K562 (cell line): ENCODE results near the gene EPHX1. TPM values are rescaled to one million over a fixed set of nuclear protein-coding genes. Genes with fewer than 3 reads are reported as not detected.

Experiments
- ADNP ChIP-seq: fragments of 200-800 bp; sonication (Bioruptor generic); IDR thresholded peaks from 2 replicates; pipeline ENCODE4 v1.6.1; 2016; ENCODE audit warnings: missing genetic modification characterization, missing compliant biosample characterization
- BRD4 ChIP-seq: fragments of 200-600 bp; sonication (generic); IDR thresholded peaks from 2 replicates; pipeline ENCODE4 v1.6.1; 2017; ENCODE audit warnings: inconsistent platforms
- CBX1 ChIP-seq: sonication (generic); IDR thresholded peaks from 2 replicates; pipeline ENCODE4 v1.6.1; 2016; ENCODE audit warnings: antibody characterized with exemption, low read depth, mild to moderate bottlenecking
- CBX5 ChIP-seq: IDR thresholded peaks from 2 replicates; pipeline ENCODE4 v1.6.1; 2014; ENCODE audit warnings: low read depth, borderline replicate concordance
- CCNT2 ChIP-seq: IDR thresholded peaks from 2 replicates; pipeline ENCODE4 v1.6.1; 2011; ENCODE audit warnings: borderline replicate concordance, low read depth, mild to moderate bottlenecking, moderate library complexity, mixed read lengths, low read length; ENCODE audit not compliant: insufficient read length; ENCODE audit errors: extremely low read depth
- ESRRA ChIP-seq: fragments of 450-650 bp; IDR thresholded peaks from 2 replicates; pipeline ENCODE4 v1.6.1; 2014; ENCODE audit warnings: low read depth, mild to moderate bottlenecking, moderate library complexity, borderline replicate concordance
- KLF13 ChIP-seq: fragments of 450-650 bp; IDR thresholded peaks from 2 replicates; pipeline ENCODE4 v1.6.1; 2016; ENCODE audit warnings: missing genetic modification characterization, low read depth, mild to moderate bottlenecking, missing compliant biosample characterization, moderate library complexity, borderline replicate concordance
- KLF6 ChIP-seq: fragments of 250-450 bp; sonication (Bioruptor Pico); IDR thresholded peaks from 2 replicates; pipeline ENCODE4 v1.4.0; 2020; ENCODE audit warnings: mild to moderate bottlenecking, moderate library complexity, borderline replicate concordance
- PHF20 ChIP-seq: fragments of 450-650 bp; IDR thresholded peaks from 2 replicates; pipeline ENCODE4 v1.6.1; 2018; ENCODE audit not compliant: partially characterized antibody
- PHF8 ChIP-seq: fragments of 200-600 bp; sonication (generic); IDR thresholded peaks from 2 replicates; pipeline ENCODE4 v1.6.1; 2012; ENCODE audit warnings: mixed run types, mild to moderate bottlenecking, inconsistent platforms, low read length, moderate library complexity, borderline replicate concordance
- RAD51 ChIP-seq: fragments of 450-650 bp; IDR thresholded peaks from 2 replicates; pipeline ENCODE4 v1.7.1; 2016; ENCODE audit warnings: low read depth, mild to moderate bottlenecking, borderline replicate concordance
- RBFOX2 ChIP-seq: fragments of 200-400 bp; formaldehyde crosslinking; IDR thresholded peaks from 2 replicates; pipeline ENCODE4 v1.6.1; 2017; ENCODE audit warnings: low read depth, mild to moderate bottlenecking, low read length, moderate library complexity
- TAF15 ChIP-seq: fragments of 200-400 bp; formaldehyde crosslinking; IDR thresholded peaks from 2 replicates; pipeline ENCODE4 v1.6.1; 2017; ENCODE audit warnings: mild to moderate bottlenecking, low read depth, low read length, moderate library complexity
- UBTF ChIP-seq, 2 experiments: IDR thresholded peaks; 2 replicates each; pipeline ENCODE4 v1.6.1; 2012; ENCODE audit warnings: improper control_type of control experiment in 2 of 2, low read depth in 2 of 2, low read length in 2 of 2, borderline replicate concordance in 1 of 2
- ZBTB43 ChIP-seq: sonication (generic); formaldehyde crosslinking; IDR thresholded peaks from 2 replicates; pipeline ENCODE4 v1.8.0; 2023; ENCODE audit warnings: mild to moderate bottlenecking, missing genetic modification reagents
- ZC3H4 ChIP-seq: sonication (generic); formaldehyde crosslinking; IDR thresholded peaks from 2 replicates; pipeline ENCODE4 v1.9.0; 2021; ENCODE audit warnings: missing genetic modification reagents, borderline replicate concordance
- ZNF217 ChIP-seq: sonication (generic); formaldehyde crosslinking; IDR thresholded peaks from 2 replicates; pipeline ENCODE4 v1.8.0; 2022; ENCODE audit warnings: mild to moderate bottlenecking, missing genetic modification reagents
- ZNF778 ChIP-seq: fragments of 450-650 bp; formaldehyde crosslinking; IDR thresholded peaks from 2 replicates; pipeline ENCODE4 v1.4.0; 2020; ENCODE audit warnings: mild to moderate bottlenecking, moderate library complexity
- polyA plus RNA-seq, 8 experiments: library from polyadenylated mRNA; depleted of rRNA in 4 of 8; stranded (reverse) in 5 of 8; unstranded in 3 of 8; fragments of >200 nt; fragmentation: Nextera tagmentation in 2 of 8; fragmentation: Illumina TruSeq in 1 of 8; extraction: Ambion mirVana in 2 of 8; extraction: Trizol in 1 of 8; gene quantifications; 2 replicates each; pipeline versions ENCODE4 v1.2.1 to v1.2.3, GENCODE V29; 2011 to 2014; ENCODE audit warnings: inconsistent platforms in 1 of 8, missing spikeins in 1 of 8
- total RNA-seq, 7 experiments: library from RNA; depleted of rRNA in 6 of 7; stranded (reverse); fragments of >200 nt in 6 of 7; fragmentation: Illumina TruSeq in 2 of 7; extraction: Trizol in 2 of 7; gene quantifications; 2 replicates each; pipeline versions ENCODE4 v1.2.1 to v1.2.3, GENCODE V29; 2011 to 2021; ENCODE audit warnings: low replicate concordance in 1 of 7
- TF ChIP-seq, protein P1 (sequence below): fragments of 450-650 bp; IDR thresholded peaks from 2 replicates; pipeline ENCODE4 v1.6.1; 2017; ENCODE audit warnings: antibody characterized with exemption, mild to moderate bottlenecking

EPHX1 gene
- total and polyA plus RNA-seq, 9 of the 15 experiments (the other 6 are each of a cell fraction or from before 2014, with no cell fraction given): 0.21 to 27.0 (median 6.7) TPM

GRCh38 chr1:225882694-225883615, 73.0 kb downstream of the EPHX1 start (continued):
- TF ChIP-seq KLF6 (CRISPR knock-in tag): no peak
- TF ChIP-seq CCNT2: peak; percentile 42
- TF ChIP-seq, protein P1, sequence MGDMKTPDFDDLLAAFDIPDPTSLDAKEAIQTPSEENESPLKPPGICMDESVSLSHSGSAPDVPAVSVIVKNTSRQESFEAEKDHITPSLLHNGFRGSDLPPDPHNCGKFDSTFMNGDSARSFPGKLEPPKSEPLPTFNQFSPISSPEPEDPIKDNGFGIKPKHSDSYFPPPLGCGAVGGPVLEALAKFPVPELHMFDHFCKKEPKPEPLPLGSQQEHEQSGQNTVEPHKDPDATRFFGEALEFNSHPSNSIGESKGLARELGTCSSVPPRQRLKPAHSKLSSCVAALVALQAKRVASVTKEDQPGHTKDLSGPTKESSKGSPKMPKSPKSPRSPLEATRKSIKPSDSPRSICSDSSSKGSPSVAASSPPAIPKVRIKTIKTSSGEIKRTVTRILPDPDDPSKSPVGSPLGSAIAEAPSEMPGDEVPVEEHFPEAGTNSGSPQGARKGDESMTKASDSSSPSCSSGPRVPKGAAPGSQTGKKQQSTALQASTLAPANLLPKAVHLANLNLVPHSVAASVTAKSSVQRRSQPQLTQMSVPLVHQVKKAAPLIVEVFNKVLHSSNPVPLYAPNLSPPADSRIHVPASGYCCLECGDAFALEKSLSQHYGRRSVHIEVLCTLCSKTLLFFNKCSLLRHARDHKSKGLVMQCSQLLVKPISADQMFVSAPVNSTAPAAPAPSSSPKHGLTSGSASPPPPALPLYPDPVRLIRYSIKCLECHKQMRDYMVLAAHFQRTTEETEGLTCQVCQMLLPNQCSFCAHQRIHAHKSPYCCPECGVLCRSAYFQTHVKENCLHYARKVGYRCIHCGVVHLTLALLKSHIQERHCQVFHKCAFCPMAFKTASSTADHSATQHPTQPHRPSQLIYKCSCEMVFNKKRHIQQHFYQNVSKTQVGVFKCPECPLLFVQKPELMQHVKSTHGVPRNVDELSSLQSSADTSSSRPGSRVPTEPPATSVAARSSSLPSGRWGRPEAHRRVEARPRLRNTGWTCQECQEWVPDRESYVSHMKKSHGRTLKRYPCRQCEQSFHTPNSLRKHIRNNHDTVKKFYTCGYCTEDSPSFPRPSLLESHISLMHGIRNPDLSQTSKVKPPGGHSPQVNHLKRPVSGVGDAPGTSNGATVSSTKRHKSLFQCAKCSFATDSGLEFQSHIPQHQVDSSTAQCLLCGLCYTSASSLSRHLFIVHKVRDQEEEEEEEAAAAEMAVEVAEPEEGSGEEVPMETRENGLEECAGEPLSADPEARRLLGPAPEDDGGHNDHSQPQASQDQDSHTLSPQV: peak; percentile 20; the same call in 1 of the 2 replicates
- no peak for TF ChIP-seq BRD4
- TF ChIP-seq CBX5: no peak
- no peak for TF ChIP-seq CBX1
- no peak for TF ChIP-seq KLF13 (tag)
- no peak for TF ChIP-seq ZNF778 (CRISPR knock-in tag)
- TF ChIP-seq PHF8: peak; percentile 4; the same call in 1 of the 2 replicates
- peak; percentile 4 for TF ChIP-seq PHF20
- no peak for TF ChIP-seq ZC3H4 (CRISPR knock-in tag)
- TF ChIP-seq ZNF217 (CRISPR knock-in tag): no peak
- TF ChIP-seq ESRRA: 0 out of 2 replicates have a peak, but pooled peaks have one; percentile 3
- no peak for TF ChIP-seq RAD51
- TF ChIP-seq RBFOX2: peak; percentile 72
- peak; percentile 39 to 82; a peak in 3 of 4 replicates for TF ChIP-seq UBTF (IDR thresholded peaks at IDR 0.05; ENCODE audit: borderline replicate concordance in 1 of 2, low read depth in 2 of 2, low read length in 2 of 2)
- no peak for TF ChIP-seq ZBTB43 (CRISPR knock-in tag)
- no peak for TF ChIP-seq ADNP (tag)
- no peak for TF ChIP-seq TAF15
